ENCODE data around the gene FRMD4A. TPM values are rescaled to one million over a fixed set of nuclear protein-coding genes. Genes with fewer than 3 reads are reported as not detected.

Gene FRMD4A
- total and polyA plus RNA-seq, 7 donors: 2.9 to 9.1 (median 6.2) TPM

GRCh38 chr10:14153570-14154055 lies 177.1 kb downstream of the FRMD4A start:
- intact Hi-C loops (cut with DNase I): no loop called here
- no peaks in the 10 kb centered on the region for H3K4me1 ChIP-seq
- H3K9me3 ChIP-seq: no peaks in the 10 kb centered on the region
- WGBS, 3 donors: 46 to 47% (median 46%) methylated on average over 17 of the region's 17 CpGs
- ATAC-seq: peak in 1 of 4 donors; percentile 33
- H3K27me3 ChIP-seq (ENCODE audit: insufficient read depth in 3 of 3, low read length in 2 of 3): peaks cover 0 to 2% (median 0%) of the 10 kb centered on the region in 3 donors
- no peaks in the 10 kb centered on the region for H3K36me3 ChIP-seq (ENCODE audit: insufficient read depth in 1 of 2, low read depth in 1 of 2)
- no peak for TF ChIP-seq CTCF (IDR thresholded peaks at IDR 0.05)
- H3K4me3 ChIP-seq: peak overlapping the region; percentile 31
- DNase-seq: peak in 1 of 2 donors; percentile 60
- no peak overlapping the region for H3K27ac ChIP-seq

- H3K27me3 ChIP-seq (ENCODE audit: insufficient read depth in 3 of 3, low read length in 2 of 3): peaks cover 0 to 2% (median 0%) of the 10 kb centered on the region in 3 donors
- no peaks in the 10 kb centered on the region for H3K4me1 ChIP-seq
- H3K4me3 ChIP-seq: no peak overlapping the region
- no peak for ATAC-seq
- intact Hi-C loops (cut with DNase I): no loop called here
- 60 to 74% (median 63%) methylated on average over 1 of the region's 1 CpG for WGBS, 3 donors
- no peak for TF ChIP-seq CTCF (IDR thresholded peaks at IDR 0.05)
- no peaks in the 10 kb centered on the region for H3K36me3 ChIP-seq (ENCODE audit: insufficient read depth in 1 of 2, low read depth in 1 of 2)
- no peak overlapping the region for H3K27ac ChIP-seq
- H3K9me3 ChIP-seq: no peaks in the 10 kb centered on the region
- DNase-seq: no peak
Measured at GRCh38 chr10:14151571-14151970, 179.2 kb downstream of the FRMD4A start.

- intact Hi-C loops (cut with DNase I): no loop called here
- Histone ChIP-seq H3K36me3 (ENCODE audit: insufficient read depth in 1 of 2, low read depth in 1 of 2) (no peaks in the 10 kb centered on the region), H3K27ac (no peak overlapping the region), H3K4me3 (no peak overlapping the region), H3K4me1 (no peaks in the 10 kb centered on the region), H3K27me3 (ENCODE audit: insufficient read depth in 3 of 3, low read length in 2 of 3) (peaks cover 0 to 2% (median 0%) of the 10 kb centered on the region in 3 donors), H3K9me3 (no peaks in the 10 kb centered on the region)
- ATAC-seq (no peak), DNase-seq (no peak)
- WGBS, 3 donors: 70 to 75% (median 74%) methylated on average over 4 of the region's 4 CpGs
- no peak for TF ChIP-seq CTCF (IDR thresholded peaks at IDR 0.05)
Measured at GRCh38 chr10:14150526-14150925, 180.2 kb downstream of the FRMD4A start.

GRCh38 chr10:14146501-14146900 lies 184.2 kb downstream of the FRMD4A start:
- Histone ChIP-seq H3K36me3 (ENCODE audit: insufficient read depth in 1 of 2, low read depth in 1 of 2) (no peaks in the 10 kb centered on the region), H3K4me3 (no peak overlapping the region), H3K4me1 (no peaks in the 10 kb centered on the region), H3K9me3 (no peaks in the 10 kb centered on the region), H3K27me3 (ENCODE audit: insufficient read depth in 3 of 3, low read length in 2 of 3) (peaks cover 0 to 1% (median 0%) of the 10 kb centered on the region in 3 donors), H3K27ac (no peak overlapping the region)
- intact Hi-C loops (cut with DNase I): no loop called here
- DNase-seq (no peak), ATAC-seq (no peak)
- no peak for TF ChIP-seq CTCF (IDR thresholded peaks at IDR 0.05)
- 41 to 57% (median 42%) methylated on average over 4 of the region's 4 CpGs for WGBS, 3 donors

- Histone ChIP-seq H3K36me3 (ENCODE audit: insufficient read depth in 1 of 2, low read depth in 1 of 2) (no peaks in the 10 kb centered on the region), H3K4me3 (no peak overlapping the region), H3K27ac (no peak overlapping the region), H3K9me3 (no peaks in the 10 kb centered on the region), H3K4me1 (no peaks in the 10 kb centered on the region), H3K27me3 (ENCODE audit: insufficient read depth in 3 of 3, low read length in 2 of 3) (peaks cover 0 to 1% (median 0%) of the 10 kb centered on the region in 3 donors)
- no peak for TF ChIP-seq CTCF (IDR thresholded peaks at IDR 0.05)
- DNase-seq: no peak
- ATAC-seq: no peak
- 66 to 69% (median 68%) methylated on average over 3 of the region's 3 CpGs for WGBS, 3 donors
- intact Hi-C loops (cut with DNase I): no loop called here
Measured at GRCh38 chr10:14146025-14146424, 184.7 kb downstream of the FRMD4A start.

Data from psoas muscle (tissue), 8 donors.